Measurements from ENCODE around the gene LY6G6C. TPM values are rescaled to one million over a fixed set of nuclear protein-coding genes. Genes with fewer than 3 reads are reported as not detected.
A peak's percentile ranks its signal among the peaks of the same experiment; 100 is the strongest.

LY6G6C gene
- total RNA-seq, 1 experiment from 2014 or later: not detected

DNA sequence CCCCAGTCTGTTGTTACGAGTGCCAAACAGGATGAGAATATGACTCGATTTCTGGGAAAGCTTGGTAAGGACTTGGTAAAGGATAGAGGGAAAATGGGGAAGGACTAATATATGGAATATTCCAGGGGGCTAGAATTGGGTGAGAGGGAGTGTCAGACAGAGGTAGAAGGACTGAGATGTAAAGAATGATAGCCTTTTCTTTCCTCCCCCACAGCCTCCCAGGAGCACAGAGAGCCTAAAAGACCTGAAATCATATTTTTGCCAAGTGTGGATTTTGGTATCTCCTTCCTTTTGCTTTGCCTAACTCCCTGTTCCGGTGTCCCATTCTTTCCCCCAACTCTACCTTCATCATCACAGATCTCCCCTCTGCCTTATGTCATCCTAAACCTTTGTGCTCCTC lies 21.3 kb upstream of the LY6G6C start:
- Mint-ChIP-seq H3K27me3 (ENCODE audit: unreplicated experiment) (no peaks in the 10 kb centered on the region), H3K27ac (ENCODE audit: unreplicated experiment) (no peak overlapping the region), H3K4me3 (ENCODE audit: low read depth, unreplicated experiment) (no peak overlapping the region), H3K4me1 (ENCODE audit: low read depth, unreplicated experiment) (peaks cover 38% of the 10 kb centered on the region), H3K9me3 (ENCODE audit: low read depth, unreplicated experiment) (no peaks in the 10 kb centered on the region), H3K36me3 (ENCODE audit: insufficient read depth, unreplicated experiment) (peaks cover 85% of the 10 kb centered on the region)
- TF ChIP-seq, protein P1, sequence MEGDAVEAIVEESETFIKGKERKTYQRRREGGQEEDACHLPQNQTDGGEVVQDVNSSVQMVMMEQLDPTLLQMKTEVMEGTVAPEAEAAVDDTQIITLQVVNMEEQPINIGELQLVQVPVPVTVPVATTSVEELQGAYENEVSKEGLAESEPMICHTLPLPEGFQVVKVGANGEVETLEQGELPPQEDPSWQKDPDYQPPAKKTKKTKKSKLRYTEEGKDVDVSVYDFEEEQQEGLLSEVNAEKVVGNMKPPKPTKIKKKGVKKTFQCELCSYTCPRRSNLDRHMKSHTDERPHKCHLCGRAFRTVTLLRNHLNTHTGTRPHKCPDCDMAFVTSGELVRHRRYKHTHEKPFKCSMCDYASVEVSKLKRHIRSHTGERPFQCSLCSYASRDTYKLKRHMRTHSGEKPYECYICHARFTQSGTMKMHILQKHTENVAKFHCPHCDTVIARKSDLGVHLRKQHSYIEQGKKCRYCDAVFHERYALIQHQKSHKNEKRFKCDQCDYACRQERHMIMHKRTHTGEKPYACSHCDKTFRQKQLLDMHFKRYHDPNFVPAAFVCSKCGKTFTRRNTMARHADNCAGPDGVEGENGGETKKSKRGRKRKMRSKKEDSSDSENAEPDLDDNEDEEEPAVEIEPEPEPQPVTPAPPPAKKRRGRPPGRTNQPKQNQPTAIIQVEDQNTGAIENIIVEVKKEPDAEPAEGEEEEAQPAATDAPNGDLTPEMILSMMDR (IDR thresholded peaks at IDR 0.05; ENCODE audit: unreplicated experiment): no peak
- intact Hi-C loops (cut with micrococcal nuclease; ENCODE audit: unreplicated experiment): no loop called here
- no peak for DNase-seq
- CTCF ChIA-PET: interaction anchor here (0.7 kb wide), 1 partner anchor 155 kb away, joined by 3 read pairs; no protein-coding TSS in a partner anchor
- no TSS peak for BruUV-seq (replicated peaks)

DNA sequence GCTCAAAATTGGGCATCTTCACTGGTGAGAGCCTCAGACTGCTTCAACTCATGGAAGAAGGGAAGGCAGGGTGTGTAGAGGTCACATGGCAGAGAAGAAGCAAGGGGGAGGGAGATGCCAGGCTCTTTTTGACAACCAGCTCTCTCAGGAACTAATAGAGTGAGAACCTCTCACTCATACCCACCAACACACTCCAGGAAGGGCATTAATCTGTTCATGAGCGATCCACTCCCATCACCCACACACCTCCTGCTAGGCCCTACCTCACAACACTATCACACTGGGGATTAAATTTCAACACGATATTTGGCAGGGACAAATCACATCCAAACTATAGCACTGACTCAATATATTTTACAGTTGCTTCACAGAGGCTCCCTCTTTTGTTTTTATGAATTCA lies 20.3 kb upstream of the LY6G6C start:
- no peak for DNase-seq
- Mint-ChIP-seq H3K4me1 (ENCODE audit: low read depth, unreplicated experiment) (peaks cover 49% of the 10 kb centered on the region), H3K36me3 (ENCODE audit: insufficient read depth, unreplicated experiment) (peaks cover 89% of the 10 kb centered on the region), H3K27me3 (ENCODE audit: unreplicated experiment) (no peaks in the 10 kb centered on the region), H3K9me3 (ENCODE audit: low read depth, unreplicated experiment) (no peaks in the 10 kb centered on the region), H3K27ac (ENCODE audit: unreplicated experiment) (peak overlapping the region; percentile 94), H3K4me3 (ENCODE audit: low read depth, unreplicated experiment) (peak overlapping the region; percentile 98)
- CTCF ChIA-PET: interaction anchor here (4.8 kb wide), 1 partner anchor 28 kb away, joined by 40 read pairs; no protein-coding TSS in a partner anchor
- no TSS peak for BruUV-seq (replicated peaks)
- intact Hi-C loops (cut with micrococcal nuclease; ENCODE audit: unreplicated experiment): no loop called here
- TF ChIP-seq, protein P1 (IDR thresholded peaks at IDR 0.05; ENCODE audit: unreplicated experiment): no peak

GRCh38 chr6:31740397-31741223 lies 19.1 kb upstream of the LY6G6C start:
- H3K9me3 Mint-ChIP-seq (ENCODE audit: low read depth, unreplicated experiment): no peaks in the 10 kb centered on the region
- H3K4me3 Mint-ChIP-seq (ENCODE audit: low read depth, unreplicated experiment): peak overlapping the region; percentile 98
- intact Hi-C loops (cut with micrococcal nuclease; ENCODE audit: unreplicated experiment): no loop called here
- H3K36me3 Mint-ChIP-seq (ENCODE audit: insufficient read depth, unreplicated experiment): peaks cover 92% of the 10 kb centered on the region
- TF ChIP-seq, protein P1 (IDR thresholded peaks at IDR 0.05; ENCODE audit: unreplicated experiment): no peak
- TSS peak; percentile 36 for BruUV-seq (replicated peaks)
- CTCF ChIA-PET: interaction anchor here (0.6 to 4.8 kb wide), 16 partner anchors 10 to 232 kb away, joined by 3 to 49 read pairs (median 4); partner anchors contain the start of genes ABHD16A, CFB, DDAH2 and DXO
- H3K27me3 Mint-ChIP-seq (ENCODE audit: unreplicated experiment): no peaks in the 10 kb centered on the region
- H3K27ac Mint-ChIP-seq (ENCODE audit: unreplicated experiment): peak overlapping the region; percentile 94
- peaks cover 51% of the 10 kb centered on the region for H3K4me1 Mint-ChIP-seq (ENCODE audit: low read depth, unreplicated experiment)
- peak; percentile 69 for DNase-seq

GRCh38 chr6:31739639-31740396 lies 18.3 kb upstream of the LY6G6C start, which contains the start of gene MSH5:
MSH5 (plus strand) TSS chr6:31740005; CDS start chr6:31740467, 462 bp downstream.
- Mint-ChIP-seq H3K4me3 (ENCODE audit: low read depth, unreplicated experiment) (peak within 1 kb of the TSS; percentile 98), H3K4me1 (ENCODE audit: low read depth, unreplicated experiment) (peaks cover 51% of the 10 kb centered on the region), H3K27ac (ENCODE audit: unreplicated experiment) (peak within 1 kb of the TSS; percentile 94), H3K27me3 (ENCODE audit: unreplicated experiment) (no peaks in the 10 kb centered on the region), H3K36me3 (ENCODE audit: insufficient read depth, unreplicated experiment) (peaks cover 92% of the 10 kb centered on the region), H3K9me3 (ENCODE audit: low read depth, unreplicated experiment) (no peaks in the 10 kb centered on the region)
- no TSS peak for BruUV-seq (replicated peaks)
- TF ChIP-seq, protein P1 (IDR thresholded peaks at IDR 0.05; ENCODE audit: unreplicated experiment): no peak
- peak; percentile 100 for DNase-seq
- CTCF ChIA-PET: interaction anchor here (0.6 to 4.8 kb wide), 28 partner anchors 10 to 558 kb away, joined by 3 to 49 read pairs (median 5); partner anchors contain the start of genes ABHD16A, CFB, DDAH2 and DXO
- intact Hi-C loops (cut with micrococcal nuclease; ENCODE audit: unreplicated experiment): loop anchor here (5.0 kb wide), 1 partner anchor 38 kb away; the partner anchor contains the start of gene ABHD16A
